ENCODE data around the gene RALGPS1.

- TF ChIP-seq, protein P1, sequence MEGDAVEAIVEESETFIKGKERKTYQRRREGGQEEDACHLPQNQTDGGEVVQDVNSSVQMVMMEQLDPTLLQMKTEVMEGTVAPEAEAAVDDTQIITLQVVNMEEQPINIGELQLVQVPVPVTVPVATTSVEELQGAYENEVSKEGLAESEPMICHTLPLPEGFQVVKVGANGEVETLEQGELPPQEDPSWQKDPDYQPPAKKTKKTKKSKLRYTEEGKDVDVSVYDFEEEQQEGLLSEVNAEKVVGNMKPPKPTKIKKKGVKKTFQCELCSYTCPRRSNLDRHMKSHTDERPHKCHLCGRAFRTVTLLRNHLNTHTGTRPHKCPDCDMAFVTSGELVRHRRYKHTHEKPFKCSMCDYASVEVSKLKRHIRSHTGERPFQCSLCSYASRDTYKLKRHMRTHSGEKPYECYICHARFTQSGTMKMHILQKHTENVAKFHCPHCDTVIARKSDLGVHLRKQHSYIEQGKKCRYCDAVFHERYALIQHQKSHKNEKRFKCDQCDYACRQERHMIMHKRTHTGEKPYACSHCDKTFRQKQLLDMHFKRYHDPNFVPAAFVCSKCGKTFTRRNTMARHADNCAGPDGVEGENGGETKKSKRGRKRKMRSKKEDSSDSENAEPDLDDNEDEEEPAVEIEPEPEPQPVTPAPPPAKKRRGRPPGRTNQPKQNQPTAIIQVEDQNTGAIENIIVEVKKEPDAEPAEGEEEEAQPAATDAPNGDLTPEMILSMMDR (IDR thresholded peaks at IDR 0.05), result no peak
- TF ChIP-seq POLR2A (IDR thresholded peaks at IDR 0.05) (no peak), POLR2AphosphoS5 (IDR thresholded peaks at IDR 0.05) (no peak)
Observed at GRCh38 chr9:127035948-127036347, 121.4 kb downstream of the RALGPS1 start.
